Adipose tissue (tissue), 3 donors: Measurements from ENCODE around the gene LRRC1. TPM values are rescaled to one million over a fixed set of nuclear protein-coding genes. Genes with fewer than 3 reads are reported as not detected.
"Not testable (repeated sequence)": the region's sequence is repeated elsewhere in the genome, so short reads cannot be mapped to it uniquely, and the experiment has no call there.

Experiments used
- H3K27ac ChIP-seq: one replicate; pipeline ENCODE4 v1.5.1; 2013; ENCODE audit warnings: low read depth, low read length
- WGBS, 3 donors: extraction: QIAGEN DNeasy Blood & Tissue Kit; methylation state at CpG; one replicate each; pipeline ENCODE4 v1.1.7; 2013; 5-methylcytosine and 5-hydroxymethylcytosine counted together
- polyA plus RNA-seq, 3 donors: library from polyadenylated mRNA; stranded (reverse); fragments of 200-250 nt; gene quantifications; one replicate each; pipeline ENCODE4 v1.2.3, GENCODE V29; 2013
- donor health status: healthy with polysubstance abuse.
- donor health status: Bipolar disorder and iron deficiency.
- donor health status: healthy.

Gene LRRC1
- polyA plus RNA-seq, 3 donors = 4.5 to 6.4 (median 5.3) TPM

- WGBS, 3 donors = 89 to 98% (median 93%) methylated on average over 1 of the region's 1 CpG
Observed at GRCh38 chr6:53786832-53787231, 8.0 kb upstream of the LRRC1 start.

GRCh38 chr6:53790886-53791285 lies 3.9 kb upstream of the LRRC1 start:
- no peak overlapping the region for H3K27ac ChIP-seq
- WGBS, 3 donors = 61 to 77% (median 65%) methylated on average over 2 of the region's 2 CpGs

More at GRCh38 chr6:53786832-53787231, 8.0 kb upstream of the LRRC1 start:
- no peak overlapping the region for H3K27ac ChIP-seq

DNA sequence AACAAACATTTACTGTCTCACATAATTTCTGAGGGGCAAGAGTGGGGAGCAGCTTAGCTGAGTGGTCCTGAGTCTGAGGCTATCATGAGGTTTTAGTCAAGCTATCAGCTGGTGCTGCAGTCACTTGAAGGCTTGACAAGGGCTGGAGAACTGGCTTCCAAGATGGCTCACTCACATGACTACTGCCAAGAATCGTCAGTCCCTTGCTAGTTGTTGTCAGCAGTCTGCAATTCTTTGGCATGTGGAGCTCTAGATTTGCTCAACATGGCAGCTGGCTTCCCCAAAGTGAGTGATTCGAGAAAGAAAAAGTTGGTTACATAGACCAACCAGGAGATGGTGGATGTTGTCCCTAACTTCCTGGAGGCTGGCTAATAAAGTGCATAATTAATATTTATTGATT lies 2.8 kb upstream of the LRRC1 start:
- no peak overlapping the region for H3K27ac ChIP-seq

DNA sequence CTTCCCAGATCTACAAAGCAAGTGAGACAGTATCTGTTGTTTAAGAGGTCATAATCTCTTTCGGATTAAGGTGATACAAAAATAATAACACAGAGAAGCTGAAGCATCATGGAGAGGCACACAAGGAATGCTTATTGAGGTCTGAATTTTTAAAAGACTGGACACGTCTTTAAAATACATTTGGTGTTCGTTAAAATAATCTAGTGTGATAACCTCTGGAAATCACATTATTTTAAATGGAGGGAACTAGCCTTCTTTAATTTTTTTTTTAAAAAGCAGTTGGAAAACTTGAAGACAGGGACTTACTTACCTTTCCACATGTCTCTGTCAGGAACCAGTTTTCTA lies 1.9 kb upstream of the LRRC1 start:
- WGBS, 3 donors = 19 to 57% (median 52%) methylated on average over 3 of the region's 3 CpGs

More for the DNA sequence above, 2.8 kb upstream of the LRRC1 start:
- WGBS, 3 donors = 44 to 82% (median 78%) methylated on average over 2 of the region's 2 CpGs

GRCh38 chr6:53793318-53794136 lies 1.3 kb upstream of the LRRC1 start:
- 0 to 1% (median 1%) methylated on average over 25 of the region's 25 CpGs for WGBS, 3 donors
- H3K27ac ChIP-seq = no peak overlapping the region

More for the DNA sequence above, 1.9 kb upstream of the LRRC1 start:
- no peak overlapping the region for H3K27ac ChIP-seq

- no peak overlapping the region for H3K27ac ChIP-seq
- 0 to 1% (median 0%) methylated on average over 27 of the region's 27 CpGs for WGBS, 3 donors
Observed at GRCh38 chr6:53794137-53794719, 577 bp upstream of the LRRC1 start.

GRCh38 chr6:53795340-53795701 lies 516 bp downstream of the LRRC1 start:
- WGBS, 3 donors = 0% methylated on average over 18 to 21 of the region's 21 CpGs
- no peak overlapping the region for H3K27ac ChIP-seq

DNA sequence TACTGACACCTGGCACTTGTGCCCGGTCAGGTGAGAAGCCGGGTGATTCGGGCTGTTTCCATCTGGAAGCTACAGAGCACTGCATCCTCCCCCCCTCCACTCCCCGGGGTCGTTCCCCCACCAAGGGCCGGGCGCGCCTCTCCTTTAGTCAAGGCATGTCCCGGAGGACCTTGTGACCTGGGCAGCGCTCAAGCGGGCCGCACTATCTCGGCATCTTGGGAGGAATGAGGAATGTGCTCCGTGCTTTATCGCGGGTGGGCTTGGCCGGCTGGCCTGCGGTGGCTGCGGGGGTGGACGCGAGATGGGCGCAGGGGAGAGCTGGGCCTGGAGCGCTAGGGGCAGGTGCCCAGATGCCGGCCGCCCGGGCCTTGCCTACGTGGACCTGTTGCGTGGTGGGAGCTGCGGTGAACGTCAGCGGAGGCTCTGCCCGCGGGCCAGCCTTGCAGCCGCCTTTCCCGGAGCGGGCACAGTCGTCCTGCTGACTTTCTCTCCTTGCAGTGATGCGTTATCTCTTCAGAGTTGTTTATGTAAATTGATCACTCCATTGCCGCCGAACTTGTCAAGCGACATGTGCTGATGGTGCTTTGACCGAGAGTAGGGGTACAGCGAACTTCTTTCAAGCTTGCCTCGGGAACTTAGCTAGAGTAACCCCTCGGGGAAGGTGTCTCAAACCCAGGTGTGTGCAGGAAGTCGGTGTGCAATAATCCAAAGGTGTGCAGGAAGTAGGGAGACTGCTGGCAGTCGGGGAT lies 1.1 kb downstream of the LRRC1 start:
- H3K27ac ChIP-seq = no peak overlapping the region
- 3 to 12% (median 8%) methylated on average over 44 to 47 of the region's 47 CpGs for WGBS, 3 donors

DNA sequence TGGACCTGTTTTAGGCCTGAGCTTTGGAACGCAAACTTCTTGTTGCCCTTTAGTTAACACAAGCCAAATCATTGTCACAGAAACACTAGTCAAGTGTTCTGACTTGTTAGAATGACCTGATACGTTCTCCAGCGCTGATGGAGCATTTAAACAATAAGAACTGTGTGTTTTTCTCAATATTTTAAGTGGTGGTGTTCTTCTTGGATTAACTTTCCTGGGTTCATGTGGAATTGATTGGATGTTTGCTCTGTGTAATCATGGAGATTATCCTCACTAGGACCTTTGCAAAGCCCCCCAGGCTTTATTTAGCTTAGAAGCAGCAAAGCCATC lies 1.6 kb downstream of the LRRC1 start:
- no peak overlapping the region for H3K27ac ChIP-seq
- 18 to 65% (median 60%) methylated on average over 3 of the region's 3 CpGs for WGBS, 3 donors

DNA sequence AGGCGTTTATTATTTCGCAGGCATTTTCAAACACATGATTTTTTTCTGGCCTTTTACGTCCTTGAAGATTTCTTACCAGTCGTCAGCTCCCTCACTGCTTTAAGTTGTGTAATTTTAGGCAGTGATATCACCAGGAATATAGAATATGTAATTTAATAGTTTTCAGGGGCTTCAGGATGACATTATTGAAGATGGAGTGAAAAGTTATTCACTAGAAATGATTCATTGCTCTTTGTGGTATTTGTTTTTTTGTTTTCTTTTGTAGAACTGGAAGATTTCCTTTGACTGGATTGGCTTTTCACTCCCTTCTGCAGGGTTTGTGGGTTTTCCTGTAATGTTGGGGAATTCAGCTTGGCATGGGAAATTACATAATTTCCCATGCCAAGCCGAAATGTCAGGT lies 2.0 kb downstream of the LRRC1 start:
- no peak overlapping the region for H3K27ac ChIP-seq
- 34 to 71% (median 62%) methylated on average over 5 of the region's 5 CpGs for WGBS, 3 donors

DNA sequence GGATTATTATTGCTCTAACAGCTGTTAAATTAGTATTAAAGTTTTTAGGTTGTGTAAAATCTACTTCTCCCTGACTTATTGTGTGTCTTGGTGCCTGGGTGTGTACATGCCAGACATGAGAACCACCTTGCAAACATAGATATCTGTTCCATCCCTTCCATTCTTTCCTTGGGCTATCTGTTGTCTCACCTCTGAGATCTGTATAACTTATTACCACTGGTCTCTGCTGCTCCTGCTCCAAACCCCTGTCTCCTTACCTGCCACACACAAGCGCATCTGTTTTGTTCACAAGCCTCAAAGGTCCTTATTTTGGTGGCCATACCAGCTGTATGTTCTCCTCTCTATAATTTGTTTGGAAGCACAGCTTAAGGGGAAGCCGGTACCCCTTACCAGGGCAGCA lies 2.5 kb downstream of the LRRC1 start:
- 91 to 97% (median 91%) methylated on average over 2 of the region's 2 CpGs for WGBS, 3 donors
- no peak overlapping the region for H3K27ac ChIP-seq

GRCh38 chr6:53799340-53799739 lies 4.5 kb downstream of the LRRC1 start:
- H3K27ac ChIP-seq = no peak overlapping the region
- whole genome bisulfite sequencing, 3 donors = 92 to 95% (median 93%) methylated on average over 3 of the region's 3 CpGs

- H3K27ac ChIP-seq = no peak overlapping the region
- 96 to 100% (median 97%) methylated on average over 1 of the region's 1 CpG for WGBS, 3 donors
Observed at GRCh38 chr6:53801022-53801421, 6.2 kb downstream of the LRRC1 start.

- no peak overlapping the region for H3K27ac ChIP-seq
Observed at GRCh38 chr6:53802582-53802981, 7.8 kb downstream of the LRRC1 start.

- 66 to 82% (median 79%) methylated on average over 6 of the region's 6 CpGs for WGBS, 3 donors
- H3K27ac ChIP-seq = no peak overlapping the region
Observed at GRCh38 chr6:53803081-53803860, 8.5 kb downstream of the LRRC1 start.

- WGBS, 3 donors = 71 to 84% (median 84%) methylated on average over 7 of the region's 7 CpGs
- no peak overlapping the region for H3K27ac ChIP-seq
Observed at GRCh38 chr6:53805016-53805415, 10.2 kb downstream of the LRRC1 start.

- 76 to 84% (median 80%) methylated on average over 4 of the region's 4 CpGs for WGBS, 3 donors
Observed at GRCh38 chr6:53805725-53806124, 10.9 kb downstream of the LRRC1 start.

DNA sequence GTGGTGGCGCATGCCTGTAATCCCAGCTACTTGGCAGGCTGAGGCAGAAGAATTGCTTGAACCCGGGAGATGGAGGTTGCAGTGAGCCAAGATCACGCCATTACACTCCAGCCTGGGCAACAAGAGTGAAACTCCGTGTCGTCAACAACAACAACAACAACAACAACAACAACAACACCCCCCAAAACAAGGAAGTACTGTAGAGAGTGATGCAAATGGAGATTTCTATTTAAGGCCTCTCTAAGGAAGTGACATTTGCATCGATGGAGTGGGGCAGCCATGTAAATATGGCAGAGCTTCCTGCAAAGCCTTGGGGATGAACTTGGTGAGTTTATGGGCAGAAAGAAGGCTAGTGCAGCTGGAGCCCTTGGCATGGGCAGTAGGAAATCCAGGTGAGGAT lies 12.8 kb downstream of the LRRC1 start:
- not testable (repeated sequence) for H3K27ac ChIP-seq
- 92% methylated on average over 6 of the region's 6 CpGs for WGBS, 3 donors

More at GRCh38 chr6:53805725-53806124, 10.9 kb downstream of the LRRC1 start:
- H3K27ac ChIP-seq = no peak overlapping the region

DNA sequence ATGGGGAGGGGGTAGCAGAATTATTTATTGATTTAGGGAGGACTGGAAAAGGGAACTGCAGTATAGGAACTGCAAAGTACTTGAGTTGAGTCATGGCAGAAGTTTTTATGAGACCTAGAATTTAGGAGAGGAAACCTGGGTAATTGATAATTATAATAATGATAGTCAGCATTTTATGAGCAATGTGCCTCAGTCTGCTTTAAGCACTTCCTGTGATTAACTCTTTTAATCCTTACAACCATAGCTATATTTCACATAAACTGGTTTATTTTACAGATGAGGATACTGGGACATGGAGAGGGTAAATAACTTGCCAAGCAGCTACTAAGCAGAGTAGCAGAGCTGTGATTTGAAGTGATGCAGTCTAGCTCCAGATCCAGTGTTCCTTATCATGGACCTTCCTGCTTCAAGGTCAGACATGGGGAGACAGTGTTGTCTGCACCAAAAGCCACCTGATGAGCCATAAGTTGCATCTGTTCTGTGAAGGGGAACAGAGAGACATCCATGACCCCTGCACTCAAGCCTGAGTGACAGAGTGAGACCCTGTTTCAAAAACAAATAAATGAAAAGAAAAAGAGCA lies 13.6 kb downstream of the LRRC1 start:
- H3K27ac ChIP-seq = no peak overlapping the region
